Neural progenitor cell (in vitro differentiated cells): Measurements from ENCODE around the gene SNTA1.

Source experiments
- EZH2 ChIP-seq: fragments of 200-600 bp; sonication (generic); IDR thresholded peaks from 2 replicates; pipeline ENCODE4 v1.6.1; 2017; ENCODE audit warnings: antibody characterized with exemption, mild to moderate bottlenecking, moderate library complexity
- EZH2phosphoT487 ChIP-seq: fragments of 200-600 bp; sonication (generic); IDR thresholded peaks from 2 replicates; pipeline ENCODE4 v1.6.1; 2017; ENCODE audit warnings: antibody characterized with exemption
- TF ChIP-seq, protein P1 (sequence below): fragments of 200-600 bp; sonication (generic); IDR thresholded peaks from 2 replicates; pipeline ENCODE4 v1.5.1; 2017; ENCODE audit warnings: antibody characterized with exemption, mild to moderate bottlenecking

DNA sequence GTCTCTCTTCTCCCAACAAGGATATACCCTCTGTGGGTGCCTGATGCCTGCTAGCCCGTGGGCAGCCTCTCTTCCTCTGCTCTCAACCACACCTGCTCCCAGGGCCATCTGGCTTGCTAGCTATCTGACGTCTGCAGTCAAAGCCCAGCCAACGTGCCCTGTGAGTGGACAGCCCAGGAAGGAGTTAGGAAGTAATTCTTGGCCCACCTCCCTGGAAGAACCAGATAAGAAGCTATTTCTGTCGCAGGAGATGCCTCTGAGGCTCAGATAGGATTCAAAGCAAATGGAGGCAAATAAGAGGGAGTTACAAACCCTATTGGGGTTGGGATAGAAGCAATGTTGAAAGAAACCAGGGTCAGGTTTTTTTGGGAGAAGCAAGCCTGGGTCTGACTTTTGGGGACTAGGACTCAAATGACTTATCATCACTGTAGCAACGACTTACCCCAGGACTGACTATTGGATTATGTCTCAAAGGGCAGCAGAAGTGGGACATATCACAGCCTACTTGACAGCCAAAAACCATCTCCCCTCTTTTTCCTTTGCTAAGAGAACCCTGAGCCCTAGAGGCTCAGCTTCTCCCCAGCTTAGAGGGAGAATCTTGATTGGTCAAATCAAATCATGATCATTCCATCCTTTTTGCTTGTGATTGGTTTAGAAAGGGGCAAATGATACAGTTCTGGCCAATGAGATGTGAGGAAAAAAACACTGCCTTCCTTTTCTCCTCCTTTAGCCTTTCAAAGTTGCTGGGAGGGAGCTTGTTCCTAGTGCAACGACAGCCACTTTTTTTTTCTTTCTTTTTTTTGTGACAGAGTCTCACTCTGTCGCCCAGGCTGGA lies 24.2 kb downstream of the SNTA1 start:
- TF ChIP-seq, protein P1, sequence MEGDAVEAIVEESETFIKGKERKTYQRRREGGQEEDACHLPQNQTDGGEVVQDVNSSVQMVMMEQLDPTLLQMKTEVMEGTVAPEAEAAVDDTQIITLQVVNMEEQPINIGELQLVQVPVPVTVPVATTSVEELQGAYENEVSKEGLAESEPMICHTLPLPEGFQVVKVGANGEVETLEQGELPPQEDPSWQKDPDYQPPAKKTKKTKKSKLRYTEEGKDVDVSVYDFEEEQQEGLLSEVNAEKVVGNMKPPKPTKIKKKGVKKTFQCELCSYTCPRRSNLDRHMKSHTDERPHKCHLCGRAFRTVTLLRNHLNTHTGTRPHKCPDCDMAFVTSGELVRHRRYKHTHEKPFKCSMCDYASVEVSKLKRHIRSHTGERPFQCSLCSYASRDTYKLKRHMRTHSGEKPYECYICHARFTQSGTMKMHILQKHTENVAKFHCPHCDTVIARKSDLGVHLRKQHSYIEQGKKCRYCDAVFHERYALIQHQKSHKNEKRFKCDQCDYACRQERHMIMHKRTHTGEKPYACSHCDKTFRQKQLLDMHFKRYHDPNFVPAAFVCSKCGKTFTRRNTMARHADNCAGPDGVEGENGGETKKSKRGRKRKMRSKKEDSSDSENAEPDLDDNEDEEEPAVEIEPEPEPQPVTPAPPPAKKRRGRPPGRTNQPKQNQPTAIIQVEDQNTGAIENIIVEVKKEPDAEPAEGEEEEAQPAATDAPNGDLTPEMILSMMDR: no peak
- TF ChIP-seq EZH2: no peak
- no peak for TF ChIP-seq EZH2phosphoT487
